ENCODE measurements around the gene TTC27.

- no peak for TF ChIP-seq POLR2A (IDR thresholded peaks at IDR 0.05)
- TF ChIP-seq CTCF (IDR thresholded peaks at IDR 0.05) = no peak
These were observed 79.1 kb downstream of the TTC27 start for GRCh38 chr2:32706815-32707579.
